Cardiac atrium fibroblast (primary cell): ENCODE results near the gene CXorf66. TPM values are rescaled to one million over a fixed set of nuclear protein-coding genes. Genes with fewer than 3 reads are reported as not detected.

Experiments
- total RNA-seq: library from RNA; depleted of rRNA; stranded (reverse); fragments of >200 nt; gene quantifications from 2 replicates; pipeline ENCODE4 v1.2.3, GENCODE V29; 2015

Gene CXorf66, protein sequence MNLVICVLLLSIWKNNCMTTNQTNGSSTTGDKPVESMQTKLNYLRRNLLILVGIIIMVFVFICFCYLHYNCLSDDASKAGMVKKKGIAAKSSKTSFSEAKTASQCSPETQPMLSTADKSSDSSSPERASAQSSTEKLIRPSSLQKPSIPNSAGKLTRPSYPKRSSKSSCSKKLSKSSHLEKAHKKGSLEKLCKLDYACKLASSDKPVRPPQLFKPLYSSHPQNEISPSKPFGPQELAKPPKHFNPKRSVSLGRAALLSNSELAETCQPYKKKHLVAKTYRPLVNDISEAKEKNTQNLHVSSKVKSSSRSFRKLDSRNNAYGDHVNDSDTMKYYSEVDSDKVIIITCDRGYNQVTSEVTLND
- not detected in 2 replicates for total RNA-seq

GRCh38 chrX:139965421-139965820, at the start of gene CXorf66:
Gene CXorf66, minus strand, starts transcription at chrX:139965521. Its CDS starts 25 bp downstream, at chrX:139965496.

DNA sequence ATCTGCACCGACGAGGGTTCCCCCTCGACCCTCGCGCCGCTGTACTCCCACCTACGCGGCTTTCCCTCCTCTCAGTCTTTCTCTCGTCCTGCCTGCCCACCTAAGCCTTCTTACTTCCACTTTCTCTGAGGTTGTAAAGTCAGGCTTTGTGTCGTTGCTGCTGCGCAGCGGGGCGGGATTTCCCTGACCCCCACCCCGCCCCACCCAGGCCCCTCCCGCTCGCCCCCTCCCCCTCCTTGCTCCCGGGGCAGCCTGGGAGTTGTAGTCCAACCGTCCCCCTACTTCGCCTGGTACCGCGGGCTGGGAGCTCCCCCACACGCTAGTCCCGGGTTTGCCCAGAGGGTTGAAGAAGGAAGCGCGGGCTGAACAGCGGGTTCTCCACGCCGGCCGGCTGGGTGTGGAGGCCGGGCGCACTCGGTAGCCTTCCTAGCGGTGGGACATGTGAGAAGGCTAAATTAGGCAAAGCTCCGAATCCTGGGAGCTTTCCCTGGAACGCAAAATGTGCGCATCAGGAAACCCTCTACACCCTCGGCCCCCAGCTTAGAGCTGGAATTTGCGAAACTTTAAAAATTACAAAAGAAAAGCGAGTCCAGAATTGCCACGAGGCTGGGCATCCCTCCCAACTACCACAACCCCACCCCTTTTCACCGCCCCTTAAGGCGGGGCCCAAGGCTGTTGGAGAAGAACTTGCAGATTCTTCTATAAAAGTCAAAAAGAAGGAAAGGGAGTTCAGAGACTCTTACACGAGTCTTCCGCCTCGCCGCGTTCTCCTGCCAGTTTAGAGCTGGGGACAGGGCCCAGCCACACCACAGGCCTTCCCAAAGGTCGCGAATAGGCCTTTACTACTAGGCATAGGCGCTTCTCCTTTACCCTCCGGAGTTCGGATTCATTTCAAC, 32.2 kb downstream of the CXorf66 start, which contains the start of gene ATP11C:
TSS of gene ATP11C (minus strand) at position 153 of the 896 bp plus-strand sequence. CDS start 1,011 bp downstream, outside the sequence.

Other genes starting within 250 kb of the CXorf66 start
- gene ATP11C, start 32.5 kb downstream of the CXorf66 start, total RNA-seq = 54.7 and 70.3 TPM in 2 replicates